Posterior vena cava (tissue), 2 donors: Measurements from ENCODE around the gene GPAM. TPM values are rescaled to one million over a fixed set of nuclear protein-coding genes. Genes with fewer than 3 reads are reported as not detected.

Experiments used
- DNase-seq: peaks from one replicate; pipeline ENCODE4 v3.0.0-alpha.2; 2020; ENCODE audit warnings: low spot score
- intact Hi-C, 2 donors: fragments of 100-400 bp; cut with DNase I; formaldehyde crosslinking; loops; one replicate each; pipeline versions ENCODE4 v1.14.1 to v1.14.2; 2022 to 2023
- total RNA-seq, 2 donors: library from RNA; stranded (reverse); fragmentation: NEBNext Ultra II Directional; extraction: Animal tissue kit (Norgen Biotek cat#: 25700); gene quantifications; one replicate each; pipeline ENCODE4 v1.2.1, GENCODE V29; 2021
- donor health status: DM: yes; HTN: yes; CAD: no.
- donor health status: DM: yes; HTN: yes; CAD: no.

The GPAM gene
- total RNA-seq, 2 donors from 2014 or later, result 11.8 to 13.8 TPM

- DNase-seq, result no peak
- intact Hi-C loops, result no loop called here
These were observed 7.6 kb upstream of the GPAM start for GRCh38 chr10:112191041-112191590.

GRCh38 chr10:112189465-112189864 lies 5.9 kb upstream of the GPAM start:
- intact Hi-C loops, result loop anchor here in 1 of 2 donors (10.0 kb wide), 1 partner anchor 125 kb away; no protein-coding TSS in a partner anchor
- no peak for DNase-seq

- intact Hi-C loops, result loop anchor here in 1 of 2 donors (10.0 kb wide), 1 partner anchor 127 kb away; no protein-coding TSS in a partner anchor
- DNase-seq, result no peak
These were observed 4.0 kb upstream of the GPAM start for GRCh38 chr10:112187527-112187926.

GRCh38 chr10:112185959-112186358 lies 2.4 kb upstream of the GPAM start:
- intact Hi-C loops, result loop anchor here in 1 of 2 donors (10.0 kb wide), 1 partner anchor 129 kb away; no protein-coding TSS in a partner anchor
- DNase-seq, result no peak

GRCh38 chr10:112184379-112184778 lies 814 bp upstream of the GPAM start:
- DNase-seq, result no peak
- intact Hi-C loops, result loop anchor here in 1 of 2 donors (10.0 kb wide), 1 partner anchor 130 kb away; no protein-coding TSS in a partner anchor

GRCh38 chr10:112184052-112184371 lies 447 bp upstream of the GPAM start:
- DNase-seq, result no peak
- intact Hi-C loops, result loop anchor here in 1 of 2 donors (10.0 kb wide), 1 partner anchor 131 kb away; no protein-coding TSS in a partner anchor

- no peak for DNase-seq
- intact Hi-C loops, result loop anchor here in 1 of 2 donors (10.0 kb wide), 1 partner anchor 132 kb away; no protein-coding TSS in a partner anchor
These were observed 709 bp downstream of the GPAM start for GRCh38 chr10:112182784-112183328.

GRCh38 chr10:112177247-112177646 lies 6.3 kb downstream of the GPAM start:
- DNase-seq, result no peak
- intact Hi-C loops, result loop anchor here in 1 of 2 donors (10.0 kb wide), 1 partner anchor 138 kb away; no protein-coding TSS in a partner anchor

- intact Hi-C loops, result loop anchor here in 1 of 2 donors (10.0 kb wide), 1 partner anchor 138 kb away; no protein-coding TSS in a partner anchor
- DNase-seq, result no peak
These were observed 7.0 kb downstream of the GPAM start for GRCh38 chr10:112176543-112176942.

GRCh38 chr10:112175409-112175808 lies 8.2 kb downstream of the GPAM start:
- intact Hi-C loops, result loop anchor here in 1 of 2 donors (10.0 kb wide), 1 partner anchor 139 kb away; no protein-coding TSS in a partner anchor
- no peak for DNase-seq

- intact Hi-C loops, result loop anchor here (5.0 to 10.0 kb wide), 2 partner anchors 142 to 269 kb away; no protein-coding TSS in a partner anchor
These were observed 10.4 kb downstream of the GPAM start for GRCh38 chr10:112173206-112173605.

GRCh38 chr10:112168733-112169132 lies 14.8 kb downstream of the GPAM start:
- DNase-seq, result no peak
- intact Hi-C loops, result no loop called here

More at GRCh38 chr10:112173206-112173605, 10.4 kb downstream of the GPAM start:
- DNase-seq, result no peak

GRCh38 chr10:112166800-112167199 lies 16.8 kb downstream of the GPAM start:
- intact Hi-C loops, result no loop called here
- no peak for DNase-seq

- DNase-seq, result no peak
- intact Hi-C loops, result no loop called here
These were observed 21.6 kb downstream of the GPAM start for GRCh38 chr10:112161757-112162518.

- no peak for DNase-seq
- intact Hi-C loops, result no loop called here
These were observed 22.7 kb downstream of the GPAM start for GRCh38 chr10:112160834-112161233.

- intact Hi-C loops, result no loop called here
- DNase-seq, result no peak
These were observed 24.1 kb downstream of the GPAM start for GRCh38 chr10:112159469-112159868.

- intact Hi-C loops, result no loop called here
- DNase-seq, result no peak
These were observed 32.0 kb downstream of the GPAM start for GRCh38 chr10:112151524-112152039.

- intact Hi-C loops, result no loop called here
- DNase-seq, result no peak
These were observed 35.2 kb downstream of the GPAM start for GRCh38 chr10:112148331-112148730.

- no peak for DNase-seq
- intact Hi-C loops, result no loop called here
These were observed 36.8 kb downstream of the GPAM start for GRCh38 chr10:112146799-112147198.

- no peak for DNase-seq
- intact Hi-C loops, result no loop called here
These were observed 38.3 kb downstream of the GPAM start for GRCh38 chr10:112145263-112145662.
